Measurements from ENCODE around the gene MYPOP.

MYPOP gene

GRCh38 chr19:45911291-45911690 is 8.9 kb upstream of the MYPOP start:
- POLR2A ChIA-PET = no interaction called here
- CTCF ChIA-PET = no interaction called here
- DNase-seq (ENCODE audit: low read depth, low spot score) = no peak
- no peak overlapping the region for H3K4me3 ChIP-seq (ENCODE audit: low read depth, low read length)
- no peak for TF ChIP-seq CTCF (IDR thresholded peaks at IDR 0.05; ENCODE audit: insufficient read depth, low read length, missing control alignments)

GRCh38 chr19:45908956-45909355 is 6.5 kb upstream of the MYPOP start:
- ChIA-PET POLR2A (no interaction called here), CTCF (no interaction called here)
- no peak overlapping the region for H3K4me3 ChIP-seq (ENCODE audit: low read depth, low read length)
- no peak for DNase-seq (ENCODE audit: low read depth, low spot score)
- no peak for TF ChIP-seq CTCF (IDR thresholded peaks at IDR 0.05; ENCODE audit: insufficient read depth, low read length, missing control alignments)

GRCh38 chr19:45906221-45906620 is 3.8 kb upstream of the MYPOP start:
- no peak overlapping the region for H3K4me3 ChIP-seq (ENCODE audit: low read depth, low read length)
- CTCF ChIA-PET = interaction anchor here (1.3 kb wide), 1 partner anchor 122 kb away, joined by 3 read pairs; no protein-coding TSS in a partner anchor
- DNase-seq (ENCODE audit: low read depth, low spot score) = no peak
- POLR2A ChIA-PET = no interaction called here
- no peak for TF ChIP-seq CTCF (IDR thresholded peaks at IDR 0.05; ENCODE audit: insufficient read depth, low read length, missing control alignments)

- no peak for DNase-seq (ENCODE audit: low read depth, low spot score)
- CTCF ChIA-PET = no interaction called here
- TF ChIP-seq CTCF (IDR thresholded peaks at IDR 0.05; ENCODE audit: insufficient read depth, low read length, missing control alignments) = no peak
- no peak overlapping the region for H3K4me3 ChIP-seq (ENCODE audit: low read depth, low read length)
- POLR2A ChIA-PET = no interaction called here
Measured at GRCh38 chr19:45905011-45905410, 2.6 kb upstream of the MYPOP start.

GRCh38 chr19:45902651-45903625 is 525 bp upstream of the MYPOP start:
- H3K4me3 ChIP-seq (ENCODE audit: low read depth, low read length) = peak overlapping the region; percentile 83
- POLR2A ChIA-PET = interaction anchor here (0.7 to 2.4 kb wide), 4 partner anchors 17 to 92 kb away, joined by 3 to 8 read pairs (median 4); partner anchors contain the start of genes CCDC61 and IRF2BP1
- CTCF ChIA-PET = interaction anchor here (0.6 to 2.6 kb wide), 7 partner anchors 10 to 356 kb away, joined by 3 to 17 read pairs (median 3); no protein-coding TSS in a partner anchor
- no peak for TF ChIP-seq CTCF (IDR thresholded peaks at IDR 0.05; ENCODE audit: insufficient read depth, low read length, missing control alignments)
- DNase-seq (ENCODE audit: low read depth, low spot score) = peak; percentile 42

GRCh38 chr19:45901432-45901911 is 941 bp downstream of the MYPOP start:
- no peak for DNase-seq (ENCODE audit: low read depth, low spot score)
- TF ChIP-seq CTCF (IDR thresholded peaks at IDR 0.05; ENCODE audit: insufficient read depth, low read length, missing control alignments) = no peak
- H3K4me3 ChIP-seq (ENCODE audit: low read depth, low read length) = peak overlapping the region; percentile 83
- POLR2A ChIA-PET = interaction anchor here (2.4 kb wide), 1 partner anchor 16 kb away, joined by 8 read pairs; the partner anchor contains the start of gene IRF2BP1
- CTCF ChIA-PET = interaction anchor here (0.9 to 2.6 kb wide), 6 partner anchors 15 to 109 kb away, joined by 3 to 17 read pairs (median 3); no protein-coding TSS in a partner anchor
